Left colon (tissue), 2 donors: ENCODE results near the gene CRIM1. TPM values are rescaled to one million over a fixed set of nuclear protein-coding genes. Genes with fewer than 3 reads are reported as not detected.

Source experiments
- ATAC-seq: fragments of 200-7000 bp; cut with Tn5 transposase; one replicate; pipeline ENCODE4 v1.9.1; 2020; ENCODE audit warnings: mild to moderate bottlenecking, moderate library complexity
- DNase-seq, 2 donors: peaks; one replicate each; pipeline ENCODE4 v3.0.0-alpha.2; 2020
- intact Hi-C, 2 donors: fragments of 100-400 bp; cut with DNase I in 1 of 2; cut with micrococcal nuclease in 1 of 2; formaldehyde crosslinking; loops; one replicate each; pipeline versions ENCODE4 v1.11.2 to v1.14.0; 2022; cut with DNase I, micrococcal nuclease
- total RNA-seq, 2 donors: library from RNA; stranded (reverse); fragmentation: NEBNext Ultra II Directional; extraction: Animal tissue kit (Norgen Biotek cat#: 25700); gene quantifications; one replicate each; pipeline ENCODE4 v1.2.1, GENCODE V29; 2021
- donor health status: DM: no; HTN: no; CAD: no.
- donor health status: DM: yes; HTN: yes; CAD: no.

The CRIM1 gene
- total RNA-seq, 2 donors from 2014 or later = 67.7 to 105 TPM

GRCh38 chr2:36369163-36369562 is 13.6 kb downstream of the CRIM1 start:
- no peak for ATAC-seq
- intact Hi-C loops = no loop called here
- DNase-seq = no peak

DNA sequence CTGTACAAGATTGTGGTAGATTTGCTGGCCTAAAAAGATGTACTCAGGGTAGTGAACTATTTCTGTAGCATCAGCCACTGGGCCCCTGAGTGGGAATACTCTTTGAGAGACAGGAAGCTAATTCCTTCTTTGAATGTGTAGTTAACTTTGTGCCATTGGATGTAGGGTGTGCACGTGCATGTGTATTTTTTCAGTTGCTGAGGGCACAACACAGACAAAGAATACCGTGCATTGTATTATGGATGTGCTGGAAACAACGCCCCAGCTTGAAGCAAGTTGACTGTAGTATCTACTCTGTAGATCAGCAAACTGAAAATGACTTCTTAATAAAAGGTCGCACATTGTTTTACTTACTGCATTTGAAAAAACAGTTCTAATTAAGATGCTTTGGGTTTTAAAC is 14.1 kb downstream of the CRIM1 start:
- ATAC-seq (peak; percentile 10), DNase-seq (no peak)
- intact Hi-C loops = no loop called here

DNA sequence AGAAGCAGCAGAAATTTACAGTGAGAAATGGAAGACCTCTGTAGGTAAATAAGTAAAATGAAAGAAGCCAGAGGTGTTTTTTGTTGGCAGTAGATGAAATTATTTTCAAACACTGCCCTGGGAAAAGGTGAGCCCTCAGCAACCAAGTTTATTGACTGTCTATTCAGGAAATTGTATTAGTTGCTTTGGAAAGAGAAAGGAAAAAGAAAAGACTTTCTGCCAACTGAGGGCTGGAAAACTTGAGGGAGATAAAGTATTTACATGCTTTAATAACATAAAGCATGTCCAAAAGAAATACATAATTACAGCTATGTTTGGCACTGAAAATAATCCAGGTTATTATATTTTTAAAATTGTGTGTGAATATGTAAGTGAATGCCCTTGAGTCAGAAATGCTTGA is 14.7 kb downstream of the CRIM1 start:
- no peak for DNase-seq

DNA sequence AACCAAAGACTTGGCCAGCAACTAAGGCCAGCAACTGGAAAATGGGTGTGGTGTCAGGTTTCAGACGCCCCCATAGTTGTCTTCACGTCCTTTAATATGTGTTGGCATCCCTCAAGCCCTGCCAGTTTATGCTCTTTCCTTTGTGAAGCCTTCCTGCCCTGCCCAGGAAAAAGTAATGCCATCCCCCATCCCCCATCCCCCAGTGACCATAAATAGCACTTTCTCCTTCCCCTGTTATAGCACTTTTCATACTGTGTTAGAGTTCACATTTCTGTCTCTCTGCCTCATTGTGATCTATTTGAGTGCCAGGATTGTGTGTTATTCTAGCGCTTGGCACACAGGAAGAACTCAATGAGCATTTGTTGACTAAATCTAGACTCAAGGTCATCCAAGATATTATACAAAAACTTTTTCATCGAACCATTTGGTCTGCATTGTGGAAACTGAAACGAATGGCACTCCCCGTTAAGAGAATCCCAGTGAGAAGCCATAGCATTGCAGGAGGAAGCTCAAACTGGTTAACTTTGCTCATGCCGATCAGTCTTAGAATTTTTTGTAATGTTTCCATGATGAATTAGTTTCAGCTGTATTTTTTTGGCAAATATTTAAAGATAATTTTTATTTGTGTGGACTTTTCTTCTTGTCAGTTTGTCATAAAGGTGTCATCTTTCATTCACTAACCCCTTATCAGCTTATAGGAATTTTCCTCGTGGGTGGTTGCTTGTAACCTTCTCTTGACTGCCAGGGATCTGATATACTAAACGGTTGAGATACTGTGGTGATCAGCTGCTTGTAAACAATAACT is 15.7 kb downstream of the CRIM1 start:
- intact Hi-C loops = no loop called here
- DNase-seq (no peak), ATAC-seq (peak; percentile 18)

More for the DNA sequence above, 14.7 kb downstream of the CRIM1 start:
- no peak for ATAC-seq
- intact Hi-C loops = no loop called here

DNA sequence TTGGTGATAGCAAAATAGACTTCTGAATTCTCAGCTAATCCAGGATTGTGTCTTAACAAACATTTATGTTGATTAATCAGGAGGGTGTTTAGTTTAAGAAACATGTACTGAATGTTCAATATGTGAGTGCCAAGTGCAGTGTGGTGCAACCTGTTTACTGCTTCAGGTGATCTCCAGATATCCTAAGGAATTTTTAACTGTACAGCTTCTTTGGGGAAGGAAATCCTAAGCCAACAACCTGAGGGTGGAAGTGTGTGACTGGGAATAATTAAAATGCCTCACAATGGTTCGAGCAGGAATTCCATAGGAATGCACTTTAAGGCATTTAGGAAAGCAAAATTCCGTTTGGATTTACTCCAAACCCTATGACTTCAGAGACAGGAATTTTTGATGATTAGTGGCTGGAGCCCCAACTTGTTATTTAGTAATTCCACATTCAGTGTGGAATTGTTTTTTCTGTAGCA is 16.4 kb downstream of the CRIM1 start:
- ATAC-seq = no peak
- no peak for DNase-seq
- intact Hi-C loops = no loop called here

GRCh38 chr2:36373149-36373926 is 17.8 kb downstream of the CRIM1 start:
- intact Hi-C loops = no loop called here
- no peak for DNase-seq
- peak; percentile 72 for ATAC-seq

- ATAC-seq = no peak
- intact Hi-C loops = no loop called here
- no peak for DNase-seq
Observed at GRCh38 chr2:36374585-36374984, 19.0 kb downstream of the CRIM1 start.

- ATAC-seq (peak; percentile 63), DNase-seq (peak; percentile 87 to 92)
- intact Hi-C loops = no loop called here
Observed at GRCh38 chr2:36376319-36376765, 20.8 kb downstream of the CRIM1 start.

GRCh38 chr2:36376992-36377738 is 21.6 kb downstream of the CRIM1 start:
- intact Hi-C loops = no loop called here
- ATAC-seq (peak; percentile 72), DNase-seq (peak; percentile 72 to 90)

GRCh38 chr2:36379710-36380448 is 24.3 kb downstream of the CRIM1 start:
- no peak for DNase-seq

DNA sequence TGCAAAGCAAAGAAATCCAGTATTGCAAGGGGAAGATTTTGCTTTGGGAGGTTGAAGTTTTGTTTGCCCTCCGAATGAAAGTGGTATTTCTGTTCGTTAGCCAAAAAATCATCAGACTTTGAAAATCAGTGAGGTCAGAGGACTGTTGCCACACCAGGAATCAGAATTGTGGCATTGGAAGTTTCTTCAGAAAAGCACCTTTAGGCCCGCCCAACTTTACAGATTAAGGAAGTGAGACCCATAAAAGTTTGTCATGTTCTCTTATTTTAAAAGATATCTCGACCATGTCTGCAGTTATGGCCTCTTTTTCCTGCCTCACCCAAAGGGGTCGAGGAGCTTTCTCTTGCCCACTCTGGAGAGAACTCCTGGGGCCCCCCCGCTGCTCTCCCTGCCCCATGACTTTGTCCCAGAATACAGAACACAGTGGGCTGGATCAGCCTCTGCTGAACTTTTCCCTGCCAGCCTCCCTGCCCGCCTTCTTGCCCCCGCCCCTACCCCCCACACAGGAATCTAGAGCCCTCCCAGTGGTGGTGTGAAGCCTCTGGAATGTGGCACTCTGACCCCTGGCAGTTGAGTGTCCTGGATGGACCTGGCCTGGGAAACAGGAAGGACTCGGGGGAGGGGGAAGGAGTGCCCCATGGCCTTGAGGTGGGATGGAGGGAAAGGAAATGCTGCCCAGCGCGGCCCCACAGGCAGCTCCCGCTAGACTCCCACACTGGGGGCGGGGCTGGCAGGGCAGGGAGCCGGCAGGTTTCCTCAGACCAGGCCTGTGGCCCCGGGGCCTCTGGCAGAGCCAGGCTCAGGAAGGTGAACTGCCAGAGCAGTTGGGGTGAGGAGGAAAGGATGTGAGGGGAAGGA is 25.3 kb downstream of the CRIM1 start:
- intact Hi-C loops = no loop called here
- DNase-seq (peak; percentile 66 to 83), ATAC-seq (peak; percentile 70)

More at GRCh38 chr2:36379710-36380448, 24.3 kb downstream of the CRIM1 start:
- ATAC-seq = no peak
- intact Hi-C loops = no loop called here

- intact Hi-C loops = no loop called here
- no peak for ATAC-seq
- no peak for DNase-seq
Observed at GRCh38 chr2:36381993-36382392, 26.4 kb downstream of the CRIM1 start.

DNA sequence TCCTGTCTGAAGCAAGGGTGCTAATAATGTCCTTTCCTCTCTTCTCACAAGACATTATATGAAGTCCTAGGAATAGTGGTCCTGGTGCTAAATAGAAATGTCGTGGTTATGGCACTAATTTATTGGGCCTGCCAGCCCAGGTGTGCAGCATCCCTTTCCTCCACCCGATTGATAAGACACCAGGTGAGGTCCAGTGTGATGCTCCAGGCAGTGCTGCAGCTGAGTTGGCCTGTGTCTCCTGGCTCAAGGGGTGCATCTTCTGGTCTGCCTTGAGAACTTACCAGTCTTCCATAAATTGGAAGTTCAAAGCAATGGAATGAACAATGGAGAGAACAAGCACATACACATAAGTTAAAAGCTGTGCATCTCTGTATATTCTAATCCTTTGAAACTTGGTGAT is 26.9 kb downstream of the CRIM1 start:
- intact Hi-C loops = no loop called here
- ATAC-seq (no peak), DNase-seq (no peak)

DNA sequence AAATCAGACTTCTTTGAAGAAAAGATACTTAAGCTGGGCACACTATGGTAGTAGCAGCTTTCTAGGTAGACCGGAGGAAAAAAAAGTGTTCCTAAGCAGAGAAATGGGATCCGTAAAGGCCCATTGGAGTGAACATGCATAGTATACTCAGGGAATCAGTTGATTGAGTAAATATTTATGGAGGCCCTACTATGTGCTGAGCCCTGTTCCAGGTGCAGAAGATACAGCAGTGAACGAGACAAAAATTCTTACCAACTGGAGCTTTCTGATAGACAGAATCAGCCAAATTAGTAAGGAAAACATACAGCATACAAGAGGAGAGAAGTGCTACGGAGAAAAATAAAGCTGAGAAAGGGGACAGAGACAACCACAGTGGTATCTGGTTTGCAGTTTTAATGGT is 28.1 kb downstream of the CRIM1 start:
- DNase-seq = no peak
- no peak for ATAC-seq
- intact Hi-C loops = no loop called here

DNA sequence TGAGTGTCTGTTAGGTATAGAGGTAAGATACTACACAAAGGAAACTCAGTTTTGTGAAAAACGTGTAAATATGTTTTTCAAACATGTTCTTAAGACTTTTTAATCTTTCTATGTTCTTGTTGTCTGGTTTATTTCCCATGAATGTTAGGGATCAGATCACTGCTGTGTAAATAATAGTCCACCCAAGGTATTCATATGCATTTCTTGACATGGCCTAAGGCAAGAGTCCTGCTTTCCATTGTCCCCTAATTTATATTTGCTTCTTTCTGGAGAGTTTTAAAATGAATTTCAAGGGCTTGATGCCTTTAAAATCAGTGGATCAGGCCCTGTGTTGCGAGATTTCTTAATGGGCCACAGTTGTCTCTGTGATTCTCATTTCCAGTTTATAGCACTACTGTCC is 28.9 kb downstream of the CRIM1 start:
- intact Hi-C loops = no loop called here
- ATAC-seq (no peak), DNase-seq (no peak)

GRCh38 chr2:36385603-36386002 is 30.0 kb downstream of the CRIM1 start:
- no peak for ATAC-seq
- intact Hi-C loops = no loop called here
- DNase-seq = no peak

DNA sequence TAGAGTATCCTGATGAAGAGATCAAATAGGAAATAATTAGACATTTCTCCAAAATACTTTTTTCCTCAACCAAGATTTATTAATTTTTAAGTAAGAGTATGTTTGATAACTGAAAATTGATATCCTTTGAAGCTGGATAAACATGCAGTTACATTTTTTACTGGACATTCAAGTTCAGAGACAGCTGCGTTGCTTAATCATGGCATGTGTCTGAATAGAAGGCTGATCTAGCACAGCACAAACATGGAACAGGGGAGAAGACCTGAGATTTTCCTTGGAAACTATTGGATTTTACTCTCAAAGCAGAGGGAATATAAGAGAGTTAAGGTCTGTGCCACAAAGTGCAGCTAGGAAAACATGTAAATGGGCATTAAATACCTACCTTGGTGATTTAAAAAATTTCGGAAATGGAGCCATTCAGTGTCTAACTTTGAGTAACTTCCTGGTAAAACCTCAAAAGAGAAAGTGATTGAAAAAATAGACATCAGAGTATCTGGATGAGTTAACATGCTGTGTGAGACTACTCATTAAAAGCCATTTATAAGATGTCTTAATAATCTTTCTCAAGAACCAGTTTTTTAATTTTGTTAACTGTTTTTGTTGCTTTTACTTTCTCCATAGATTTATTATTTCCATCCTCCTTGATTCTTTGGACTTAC is 31.8 kb downstream of the CRIM1 start:
- intact Hi-C loops = no loop called here
- ATAC-seq = no peak
- DNase-seq = no peak
